Retinal pigment epithelial cell (primary cell): ENCODE measurements around the gene ARSD.

Experiments used
- DNase-seq: peaks from one replicate; pipeline ENCODE4 v3.0.0-alpha.2; 2010; ENCODE audit warnings: low read depth
- H3K4me3 ChIP-seq: 2 replicates; pipeline ENCODE4 v1.5.1; 2011; ENCODE audit warnings: mild to moderate bottlenecking, low read length, control low read depth, moderate library complexity
- TF ChIP-seq, protein P1 (sequence below): conservative IDR thresholded peaks from 2 replicates; pipeline ENCODE4 v1.5.1; 2011; ENCODE audit warnings: low read depth, low read length, control low read depth, inconsistent platforms

ARSD gene

DNA sequence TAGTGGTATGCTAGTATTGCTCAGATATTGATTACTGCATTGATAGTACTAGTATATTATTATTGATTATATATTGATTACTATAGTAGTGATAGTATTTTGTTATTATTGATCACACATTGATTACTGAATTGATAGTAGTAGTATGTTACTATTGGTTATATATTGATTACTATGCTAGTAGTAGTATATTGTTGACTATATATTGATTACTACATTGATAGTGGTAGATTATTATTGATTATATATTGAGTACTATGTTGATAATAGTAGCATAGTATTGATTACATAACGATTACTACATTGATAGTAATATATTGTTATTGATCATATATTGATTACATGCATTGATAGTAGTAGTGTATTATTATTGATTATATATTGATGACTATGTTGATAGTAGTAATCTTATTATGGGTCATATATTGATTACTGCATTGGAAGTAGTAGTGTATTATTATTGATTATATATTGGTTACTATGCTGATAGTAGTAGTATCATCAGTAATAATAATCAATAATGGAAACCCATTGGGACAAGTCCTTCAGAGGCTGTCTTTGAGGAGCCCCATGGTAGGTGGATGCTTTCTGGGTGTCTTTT lies 69.8 kb downstream of the ARSD start:
- TF ChIP-seq, protein P1, sequence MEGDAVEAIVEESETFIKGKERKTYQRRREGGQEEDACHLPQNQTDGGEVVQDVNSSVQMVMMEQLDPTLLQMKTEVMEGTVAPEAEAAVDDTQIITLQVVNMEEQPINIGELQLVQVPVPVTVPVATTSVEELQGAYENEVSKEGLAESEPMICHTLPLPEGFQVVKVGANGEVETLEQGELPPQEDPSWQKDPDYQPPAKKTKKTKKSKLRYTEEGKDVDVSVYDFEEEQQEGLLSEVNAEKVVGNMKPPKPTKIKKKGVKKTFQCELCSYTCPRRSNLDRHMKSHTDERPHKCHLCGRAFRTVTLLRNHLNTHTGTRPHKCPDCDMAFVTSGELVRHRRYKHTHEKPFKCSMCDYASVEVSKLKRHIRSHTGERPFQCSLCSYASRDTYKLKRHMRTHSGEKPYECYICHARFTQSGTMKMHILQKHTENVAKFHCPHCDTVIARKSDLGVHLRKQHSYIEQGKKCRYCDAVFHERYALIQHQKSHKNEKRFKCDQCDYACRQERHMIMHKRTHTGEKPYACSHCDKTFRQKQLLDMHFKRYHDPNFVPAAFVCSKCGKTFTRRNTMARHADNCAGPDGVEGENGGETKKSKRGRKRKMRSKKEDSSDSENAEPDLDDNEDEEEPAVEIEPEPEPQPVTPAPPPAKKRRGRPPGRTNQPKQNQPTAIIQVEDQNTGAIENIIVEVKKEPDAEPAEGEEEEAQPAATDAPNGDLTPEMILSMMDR = no peak
- no peak overlapping the region for H3K4me3 ChIP-seq
- DNase-seq = no peak

DNA sequence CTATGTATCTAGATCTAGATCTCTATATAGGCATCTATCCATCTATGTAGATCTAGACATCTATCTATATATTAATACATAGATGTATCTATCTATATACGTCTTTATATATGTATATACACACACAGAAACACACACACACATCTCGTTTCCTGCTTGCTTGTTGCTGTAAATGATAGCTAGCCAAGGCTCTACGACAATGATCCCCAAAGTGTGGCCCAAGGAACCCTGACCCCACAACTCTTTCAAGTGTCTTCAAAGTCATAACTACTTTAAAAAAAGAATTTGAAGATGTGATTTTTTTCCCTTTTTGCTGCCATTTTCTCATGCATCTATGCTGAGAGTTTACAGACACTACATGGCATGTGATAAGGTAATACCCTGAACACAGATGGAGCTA lies 71.6 kb downstream of the ARSD start:
- DNase-seq = no peak
- H3K4me3 ChIP-seq = no peak overlapping the region
- TF ChIP-seq, protein P1 = no peak

GRCh38 chrX:2855761-2856160 lies 73.4 kb downstream of the ARSD start:
- no peak for DNase-seq
- H3K4me3 ChIP-seq = no peak overlapping the region
- TF ChIP-seq, protein P1 = no peak

DNA sequence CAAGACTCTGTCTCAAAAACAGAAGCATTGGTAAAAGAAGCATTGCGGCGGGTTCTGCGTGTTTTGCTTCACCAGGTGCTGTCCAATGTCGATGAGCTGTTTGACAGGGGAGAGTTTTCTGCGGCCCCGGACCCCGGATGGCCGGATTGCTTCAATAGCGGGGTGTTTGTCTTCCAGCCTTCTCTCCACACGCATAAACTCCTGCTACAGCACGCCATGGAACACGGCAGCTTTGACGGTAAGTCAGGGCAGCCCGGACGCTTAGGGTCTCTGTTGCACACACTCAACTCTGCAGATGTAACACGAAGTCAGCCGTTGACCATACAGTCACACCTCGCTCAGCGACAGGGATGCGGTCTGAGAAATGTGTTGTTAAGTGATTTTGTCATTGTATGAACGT lies 74.2 kb downstream of the ARSD start:
- DNase-seq = no peak
- no peak overlapping the region for H3K4me3 ChIP-seq
- TF ChIP-seq, protein P1 = no peak
